DND-41 (cell line): ENCODE measurements around the gene RTP4.

Experiments used
- ATAC-seq: fragments of 200-7000 bp; cut with Tn5 transposase; 3 replicates; pipeline ENCODE4 v1.9.1; 2021; ENCODE audit warnings: low read depth; ENCODE audit not compliant: insufficient read depth
- DNase-seq: peaks from one replicate; pipeline ENCODE4 v3.0.0-alpha.2; 2020
- H2AFZ ChIP-seq: 2 replicates; pipeline ENCODE4 v1.6.0; 2012; ENCODE audit warnings: low read depth, low read length
- H3K27ac ChIP-seq: 2 replicates; pipeline ENCODE4 v1.5.1; 2012; ENCODE audit warnings: low read length, inconsistent platforms
- H3K27me3 ChIP-seq: fragments of 200-600 bp; sonication (generic); 2 replicates; pipeline ENCODE4 v1.6.0; 2012; ENCODE audit warnings: low read length, mild to moderate bottlenecking, inconsistent platforms; ENCODE audit not compliant: insufficient read depth, poor library complexity
- H3K36me3 ChIP-seq: 2 replicates; pipeline ENCODE4 v1.5.1; 2012; ENCODE audit warnings: low read length, inconsistent platforms; ENCODE audit not compliant: insufficient read depth
- H3K4me1 ChIP-seq: 2 replicates; pipeline ENCODE4 v1.5.1; 2012; ENCODE audit warnings: mild to moderate bottlenecking, low read length; ENCODE audit not compliant: insufficient read depth
- H3K4me2 ChIP-seq: 2 replicates; pipeline ENCODE4 v1.6.0; 2012; ENCODE audit warnings: mild to moderate bottlenecking, moderate library complexity, low read length, inconsistent platforms; ENCODE audit not compliant: insufficient read depth
- H3K4me3 ChIP-seq, 2 experiments: fragments of 200-600 bp in 1 of 2; shearing (Covaris generic) in 1 of 2; 2 replicates each; pipeline ENCODE4 v1.5.1; 2012 to 2016; ENCODE audit warnings: inconsistent platforms in 2 of 2, low read length in 2 of 2, mild to moderate bottlenecking in 2 of 2, low read depth in 1 of 2, moderate library complexity in 1 of 2
- H3K79me2 ChIP-seq: 2 replicates; pipeline ENCODE4 v1.6.0; 2012; ENCODE audit warnings: low read length, inconsistent platforms; ENCODE audit not compliant: insufficient read depth
- H3K9ac ChIP-seq: 2 replicates; pipeline ENCODE4 v1.6.0; 2012; ENCODE audit warnings: low read depth, mild to moderate bottlenecking, inconsistent platforms, low read length, moderate library complexity
- H3K9me3 ChIP-seq: 2 replicates; pipeline ENCODE4 v1.5.1; 2012; ENCODE audit warnings: low read length, moderate library complexity, mild to moderate bottlenecking, inconsistent platforms; ENCODE audit not compliant: insufficient read depth, severe bottlenecking
- H4K20me1 ChIP-seq: 2 replicates; pipeline ENCODE4 v1.6.0; 2012; ENCODE audit warnings: low read length; ENCODE audit not compliant: insufficient read depth
- CTCF ChIP-seq: IDR thresholded peaks from 2 replicates; pipeline ENCODE4 v1.5.1; 2012; ENCODE audit warnings: borderline replicate concordance, low read length, moderate library complexity, mild to moderate bottlenecking; ENCODE audit not compliant: poor library complexity, severe bottlenecking; ENCODE audit errors: extremely low read depth
- EZH2 ChIP-seq: IDR thresholded peaks from 3 replicates; pipeline ENCODE4 v1.6.1; 2012; ENCODE audit warnings: borderline replicate concordance, low read depth, mild to moderate bottlenecking, moderate library complexity, low read length, inconsistent platforms; ENCODE audit not compliant: severe bottlenecking

RTP4 gene

DNA sequence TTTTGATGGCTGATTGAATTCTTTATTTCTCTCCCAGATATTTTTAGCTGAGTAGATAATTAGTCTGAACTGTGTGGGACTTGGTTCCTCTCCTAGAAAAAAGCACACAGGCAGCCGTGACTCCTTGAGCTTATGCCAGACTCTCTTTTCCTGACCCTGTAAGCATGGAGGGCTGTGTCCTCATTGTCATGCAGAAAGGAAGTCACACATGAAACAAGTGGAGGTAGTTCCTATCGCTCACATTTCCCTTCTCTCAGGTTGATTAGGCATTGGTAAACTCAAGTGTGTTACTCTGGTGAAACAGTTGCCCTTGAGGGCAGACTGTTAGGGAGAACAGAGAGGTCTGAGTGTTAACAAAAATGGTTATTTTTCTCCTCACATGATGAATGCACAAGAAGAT is 6.3 kb upstream of the RTP4 start:
- Histone ChIP-seq H4K20me1 (no peaks in the 10 kb centered on the region), H3K27ac (no peak overlapping the region), H3K79me2 (no peaks in the 10 kb centered on the region), H2AFZ (no peak overlapping the region), H3K4me2 (no peak overlapping the region), H3K9ac (no peak overlapping the region), H3K9me3 (no peaks in the 10 kb centered on the region), H3K4me1 (no peaks in the 10 kb centered on the region), H3K4me3 (no peak overlapping the region), H3K27me3 (peaks cover 22% of the 10 kb centered on the region), H3K36me3 (no peaks in the 10 kb centered on the region)
- TF ChIP-seq EZH2 = no peak
- TF ChIP-seq CTCF = no peak
- peak; percentile 48; the same call in 1 of the 3 replicates for ATAC-seq
- no peak for DNase-seq

DNA sequence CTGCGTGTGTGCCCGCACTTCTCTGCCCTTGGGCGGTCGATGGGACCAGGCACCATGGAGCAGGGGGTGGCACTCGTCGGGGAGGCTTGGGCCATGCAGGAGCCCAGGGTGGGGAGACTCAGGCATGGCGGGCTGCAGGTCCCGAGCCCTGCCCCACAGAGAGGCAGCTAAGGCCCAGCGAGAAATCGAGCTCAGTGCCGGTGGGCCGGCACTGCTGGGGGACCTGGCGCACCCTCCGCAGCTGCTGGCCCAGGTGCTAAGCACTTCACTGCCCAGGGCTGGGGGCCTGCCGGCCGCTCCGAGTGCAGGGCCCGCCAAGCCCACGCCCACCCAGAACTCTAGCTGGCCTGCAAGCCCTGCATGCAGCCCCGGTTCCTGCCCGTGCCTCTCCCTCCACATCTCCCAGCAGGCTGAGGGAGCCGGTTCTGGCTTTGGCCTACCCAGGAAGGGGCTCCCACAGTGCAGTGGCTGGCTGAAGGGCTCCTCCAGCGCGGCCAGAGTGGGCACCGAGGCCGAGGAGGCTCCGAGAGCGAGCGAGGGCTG is 553 bp upstream of the RTP4 start:
- ATAC-seq (peak; percentile 33), DNase-seq (peak; percentile 27)
- H3K36me3 ChIP-seq = peaks cover 11% of the 10 kb centered on the region
- peak overlapping the region in 1 of 2 experiments; percentile 58; a peak in 2 of 4 replicates for H3K4me3 ChIP-seq
- peaks cover 11% of the 10 kb centered on the region for H3K79me2 ChIP-seq
- peak overlapping the region; percentile 64 for H3K9ac ChIP-seq
- no peaks in the 10 kb centered on the region for H3K9me3 ChIP-seq
- peak overlapping the region; percentile 77 for H3K4me2 ChIP-seq
- H3K4me1 ChIP-seq = peaks cover 29% of the 10 kb centered on the region
- no peaks in the 10 kb centered on the region for H4K20me1 ChIP-seq
- H3K27ac ChIP-seq = peak overlapping the region; percentile 93
- TF ChIP-seq EZH2 (no peak), CTCF (no peak)
- H3K27me3 ChIP-seq = no peaks in the 10 kb centered on the region
- H2AFZ ChIP-seq = peak overlapping the region; percentile 84

DNA sequence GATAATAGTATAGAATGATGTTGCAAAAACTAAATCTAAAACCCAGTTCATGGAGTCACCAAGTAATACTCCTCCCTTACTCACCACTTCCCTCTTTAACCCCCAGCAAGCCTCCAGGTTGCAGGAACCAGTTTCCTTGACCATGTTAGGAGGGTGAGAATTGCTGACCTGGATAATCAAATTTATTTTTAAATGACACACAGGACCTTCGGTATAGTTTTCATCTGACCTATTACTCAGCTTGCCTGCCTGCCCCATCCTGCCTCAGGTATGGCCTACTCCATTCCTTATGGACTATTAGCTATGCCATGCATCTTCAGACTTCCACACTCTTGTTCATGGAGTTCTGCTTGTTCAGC is 883 bp downstream of the RTP4 start:
- Histone ChIP-seq H3K27ac (peak overlapping the region; percentile 93), H2AFZ (peak overlapping the region; percentile 84), H3K36me3 (peaks cover 11% of the 10 kb centered on the region), H4K20me1 (no peaks in the 10 kb centered on the region), H3K4me2 (peak overlapping the region; percentile 77), H3K9me3 (no peaks in the 10 kb centered on the region), H3K4me3 (peak overlapping the region; percentile 18 to 58; a peak in 3 of 4 replicates), H3K27me3 (no peaks in the 10 kb centered on the region), H3K9ac (peak overlapping the region; percentile 64), H3K4me1 (peaks cover 29% of the 10 kb centered on the region), H3K79me2 (peaks cover 11% of the 10 kb centered on the region)
- DNase-seq (peak; percentile 16), ATAC-seq (peak; percentile 18)
- no peak for TF ChIP-seq CTCF
- TF ChIP-seq EZH2 = no peak

- H3K4me2 ChIP-seq = peak overlapping the region; percentile 77
- no peak for TF ChIP-seq CTCF
- TF ChIP-seq EZH2 = no peak
- no peak for ATAC-seq
These were observed 1.9 kb downstream of the RTP4 start for GRCh38 chr3:187370051-187370450.

More at GRCh38 chr3:187370051-187370450, 1.9 kb downstream of the RTP4 start:
- H4K20me1 ChIP-seq = no peaks in the 10 kb centered on the region
- H3K9ac ChIP-seq = 0 out of 2 replicates have a peak overlapping the region, but pooled peaks have one; percentile 24
- H3K36me3 ChIP-seq = peaks cover 11% of the 10 kb centered on the region
- peaks cover 11% of the 10 kb centered on the region for H3K79me2 ChIP-seq
- peak overlapping the region in 1 of 2 experiments; percentile 36; a peak in 1 of 4 replicates for H3K4me3 ChIP-seq
- H3K27ac ChIP-seq = 0 out of 2 replicates have a peak overlapping the region, but pooled peaks have one; percentile 19
- no peak for DNase-seq
- H3K9me3 ChIP-seq = no peaks in the 10 kb centered on the region
- no peaks in the 10 kb centered on the region for H3K27me3 ChIP-seq
- H3K4me1 ChIP-seq = peaks cover 29% of the 10 kb centered on the region
- H2AFZ ChIP-seq = no peak overlapping the region
